ENCODE data around the gene CACHD1. TPM values are rescaled to one million over a fixed set of nuclear protein-coding genes. Genes with fewer than 3 reads are reported as not detected.
A peak's percentile ranks its signal among the peaks of the same experiment; 100 is the strongest.

Gene CACHD1
- total RNA-seq, 1 experiment from 2014 or later: 29.9 TPM

DNA sequence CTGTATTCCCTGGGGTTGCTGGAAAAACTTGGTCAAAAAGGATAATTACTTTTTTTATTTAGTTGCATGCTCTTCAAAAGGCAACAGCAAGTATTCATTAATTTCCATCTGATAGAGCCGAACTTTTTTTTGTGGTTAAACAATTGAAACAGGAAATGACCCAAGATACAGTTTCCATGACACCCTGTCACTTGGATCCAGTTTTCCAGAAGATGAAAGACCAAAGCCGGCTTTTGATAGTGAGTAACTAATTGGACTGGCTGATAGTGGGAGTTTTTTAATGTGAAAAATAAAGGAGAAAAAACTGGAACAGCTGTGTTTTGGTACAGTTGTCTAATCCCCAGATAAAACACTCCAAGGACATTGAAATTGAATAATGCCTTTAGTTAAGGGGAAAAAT is 33.0 kb downstream of the CACHD1 start:
- no peak for ATAC-seq
- DNase-seq (ENCODE audit: low read depth, low spot score): no peak
- CTCF ChIA-PET: no interaction called here
- Histone ChIP-seq H3K36me3 (ENCODE audit: control insufficient read depth, insufficient read depth, low read length) (no peaks in the 10 kb centered on the region; the same call in 1 of the 2 replicates), H3K4me1 (ENCODE audit: control insufficient read depth, insufficient read depth, low read length) (peaks cover 36% of the 10 kb centered on the region), H3K9me3 (ENCODE audit: control insufficient read depth, insufficient read depth, low read depth, low read length) (no peaks in the 10 kb centered on the region), H3K4me3 (ENCODE audit: low read depth in 2 of 2, low read length in 2 of 2) (no peak overlapping the region), H3K27ac (ENCODE audit: low read length) (no peak overlapping the region), H3K27me3 (ENCODE audit: control insufficient read depth, insufficient read depth, low read length) (no peaks in the 10 kb centered on the region)
- POLR2A ChIA-PET: no interaction called here
- BruUV-seq (replicated peaks): TSS peak; percentile 13
- in situ Hi-C loops (cut with HindIII; ENCODE audit: low pct_unique_long_range_greater_than_20kb, low sequenced_read_pairs): no loop called here
- intact Hi-C loops (cut with micrococcal nuclease; ENCODE audit: unreplicated experiment): no loop called here
- TF ChIP-seq, protein P1, sequence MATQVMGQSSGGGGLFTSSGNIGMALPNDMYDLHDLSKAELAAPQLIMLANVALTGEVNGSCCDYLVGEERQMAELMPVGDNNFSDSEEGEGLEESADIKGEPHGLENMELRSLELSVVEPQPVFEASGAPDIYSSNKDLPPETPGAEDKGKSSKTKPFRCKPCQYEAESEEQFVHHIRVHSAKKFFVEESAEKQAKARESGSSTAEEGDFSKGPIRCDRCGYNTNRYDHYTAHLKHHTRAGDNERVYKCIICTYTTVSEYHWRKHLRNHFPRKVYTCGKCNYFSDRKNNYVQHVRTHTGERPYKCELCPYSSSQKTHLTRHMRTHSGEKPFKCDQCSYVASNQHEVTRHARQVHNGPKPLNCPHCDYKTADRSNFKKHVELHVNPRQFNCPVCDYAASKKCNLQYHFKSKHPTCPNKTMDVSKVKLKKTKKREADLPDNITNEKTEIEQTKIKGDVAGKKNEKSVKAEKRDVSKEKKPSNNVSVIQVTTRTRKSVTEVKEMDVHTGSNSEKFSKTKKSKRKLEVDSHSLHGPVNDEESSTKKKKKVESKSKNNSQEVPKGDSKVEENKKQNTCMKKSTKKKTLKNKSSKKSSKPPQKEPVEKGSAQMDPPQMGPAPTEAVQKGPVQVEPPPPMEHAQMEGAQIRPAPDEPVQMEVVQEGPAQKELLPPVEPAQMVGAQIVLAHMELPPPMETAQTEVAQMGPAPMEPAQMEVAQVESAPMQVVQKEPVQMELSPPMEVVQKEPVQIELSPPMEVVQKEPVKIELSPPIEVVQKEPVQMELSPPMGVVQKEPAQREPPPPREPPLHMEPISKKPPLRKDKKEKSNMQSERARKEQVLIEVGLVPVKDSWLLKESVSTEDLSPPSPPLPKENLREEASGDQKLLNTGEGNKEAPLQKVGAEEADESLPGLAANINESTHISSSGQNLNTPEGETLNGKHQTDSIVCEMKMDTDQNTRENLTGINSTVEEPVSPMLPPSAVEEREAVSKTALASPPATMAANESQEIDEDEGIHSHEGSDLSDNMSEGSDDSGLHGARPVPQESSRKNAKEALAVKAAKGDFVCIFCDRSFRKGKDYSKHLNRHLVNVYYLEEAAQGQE (IDR thresholded peaks at IDR 0.05; ENCODE audit: insufficient read depth in 1 of 2, low read depth in 2 of 2, low read length in 1 of 2): no peak
- TF ChIP-seq TCF7L2 (IDR thresholded peaks at IDR 0.05; ENCODE audit: low read depth, low read length): no peak
- TF ChIP-seq, protein P2, sequence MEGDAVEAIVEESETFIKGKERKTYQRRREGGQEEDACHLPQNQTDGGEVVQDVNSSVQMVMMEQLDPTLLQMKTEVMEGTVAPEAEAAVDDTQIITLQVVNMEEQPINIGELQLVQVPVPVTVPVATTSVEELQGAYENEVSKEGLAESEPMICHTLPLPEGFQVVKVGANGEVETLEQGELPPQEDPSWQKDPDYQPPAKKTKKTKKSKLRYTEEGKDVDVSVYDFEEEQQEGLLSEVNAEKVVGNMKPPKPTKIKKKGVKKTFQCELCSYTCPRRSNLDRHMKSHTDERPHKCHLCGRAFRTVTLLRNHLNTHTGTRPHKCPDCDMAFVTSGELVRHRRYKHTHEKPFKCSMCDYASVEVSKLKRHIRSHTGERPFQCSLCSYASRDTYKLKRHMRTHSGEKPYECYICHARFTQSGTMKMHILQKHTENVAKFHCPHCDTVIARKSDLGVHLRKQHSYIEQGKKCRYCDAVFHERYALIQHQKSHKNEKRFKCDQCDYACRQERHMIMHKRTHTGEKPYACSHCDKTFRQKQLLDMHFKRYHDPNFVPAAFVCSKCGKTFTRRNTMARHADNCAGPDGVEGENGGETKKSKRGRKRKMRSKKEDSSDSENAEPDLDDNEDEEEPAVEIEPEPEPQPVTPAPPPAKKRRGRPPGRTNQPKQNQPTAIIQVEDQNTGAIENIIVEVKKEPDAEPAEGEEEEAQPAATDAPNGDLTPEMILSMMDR (IDR thresholded peaks at IDR 0.05): no peak
- TF ChIP-seq POLR2AphosphoS5 (IDR thresholded peaks at IDR 0.05; ENCODE audit: low read depth, low read length): no peak
- TF ChIP-seq SIN3A (IDR thresholded peaks at IDR 0.05; ENCODE audit: borderline replicate concordance, insufficient read depth, low read depth, low read length): no peak

GRCh38 chr1:64505232-64505943 is 35.5 kb downstream of the CACHD1 start:
- in situ Hi-C loops (cut with HindIII; ENCODE audit: low pct_unique_long_range_greater_than_20kb, low sequenced_read_pairs): no loop called here
- ChIA-PET CTCF (no interaction called here), POLR2A (no interaction called here)
- H3K27me3 ChIP-seq (ENCODE audit: control insufficient read depth, insufficient read depth, low read length): no peaks in the 10 kb centered on the region
- intact Hi-C loops (cut with micrococcal nuclease; ENCODE audit: unreplicated experiment): no loop called here
- ATAC-seq (peak; percentile 88), DNase-seq (ENCODE audit: low read depth, low spot score) (no peak)
- TF ChIP-seq TCF7L2 (IDR thresholded peaks at IDR 0.05; ENCODE audit: low read depth, low read length) (no peak), POLR2AphosphoS5 (IDR thresholded peaks at IDR 0.05; ENCODE audit: low read depth, low read length) (no peak), SIN3A (IDR thresholded peaks at IDR 0.05; ENCODE audit: borderline replicate concordance, insufficient read depth, low read depth, low read length) (no peak)
- TF ChIP-seq, protein P2 (IDR thresholded peaks at IDR 0.05): no peak
- TF ChIP-seq, protein P1 (IDR thresholded peaks at IDR 0.05; ENCODE audit: insufficient read depth in 1 of 2, low read depth in 2 of 2, low read length in 1 of 2): no peak
- H3K9me3 ChIP-seq (ENCODE audit: control insufficient read depth, insufficient read depth, low read depth, low read length): no peaks in the 10 kb centered on the region
- no peaks in the 10 kb centered on the region; the same call in 1 of the 2 replicates for H3K36me3 ChIP-seq (ENCODE audit: control insufficient read depth, insufficient read depth, low read length)
- peak overlapping the region; percentile 44 to 65 for H3K4me3 ChIP-seq (ENCODE audit: low read depth in 2 of 2, low read length in 2 of 2)
- no TSS peak for BruUV-seq (replicated peaks)
- peaks cover 32% of the 10 kb centered on the region for H3K4me1 ChIP-seq (ENCODE audit: control insufficient read depth, insufficient read depth, low read length)
- H3K27ac ChIP-seq (ENCODE audit: low read length): peak overlapping the region; percentile 71; the same call in 1 of the 2 replicates
